Measurements from ENCODE around the gene UGT1A4.

GRCh38 chr2:233802132-233802815 is 83.7 kb downstream of the UGT1A4 start:
- TF ChIP-seq CTCF (IDR thresholded peaks at IDR 0.05) (no peak), POLR2A (IDR thresholded peaks at IDR 0.05) (no peak)
